A549 (cell line): ENCODE measurements around the gene EYA3. TPM values are rescaled to one million over a fixed set of nuclear protein-coding genes. Genes with fewer than 3 reads are reported as not detected.

ENCODE experiments used
- ATAC-seq, 2 experiments: fragments of 200-7000 bp in 1 of 2; fragments of >200 bp in 1 of 2; cut with Nextera tagmentation in 1 of 2; cut with Tn5 transposase in 1 of 2; 3 replicates each; pipeline versions ENCODE4 v1.8.0 to v1.9.1; 2018 to 2020; ENCODE audit warnings: mild to moderate bottlenecking in 1 of 2, moderate library complexity in 1 of 2
- CTCF ChIA-PET: fragments of 300-600 bp; sonication (Branson Sonifier 250); formaldehyde crosslinking; extraction: SDS; loops from one replicate; lab custom pipeline; 2021; ENCODE audit warnings: antibody characterized with exemption, inconsistent platforms; lab: Yijun Ruan, JAX
- POLR2A ChIA-PET: fragments of 350-600 bp; formaldehyde crosslinking; extraction: SDS; loops from one replicate; lab custom pipeline; 2021; ENCODE audit warnings: antibody characterized with exemption, inconsistent platforms; lab: Yijun Ruan, JAX
- DNase-seq, 2 experiments: peaks; one replicate each; pipeline versions ENCODE4 v3.0.0 to v3.0.0-alpha.2; 2011 to 2016; ENCODE audit warnings: low read depth in 1 of 2, low spot score in 1 of 2
- FAIRE-seq: peaks from 2 replicates; lab custom pipeline; 2011; peaks lifted over from hg19 to GRCh38; lab: Jason Lieb, UNC
- H3K27ac ChIP-seq, 2 experiments: fragments of >200 bp; sonication (Bioruptor Twin); formaldehyde crosslinking; 3 replicates each; pipeline ENCODE4 v1.5.1; 2016 to 2017
- H3K4me1 ChIP-seq: fragments of >200 bp; sonication (Bioruptor Twin); formaldehyde crosslinking; 3 replicates; pipeline ENCODE4 v1.6.1; 2016
- H3K4me2 ChIP-seq: fragments of >200 bp; sonication (Bioruptor Twin); formaldehyde crosslinking; 3 replicates; pipeline ENCODE4 v1.6.1; 2016
- H3K4me3 ChIP-seq: fragments of >200 bp; sonication (Bioruptor Twin); formaldehyde crosslinking; 3 replicates; pipeline ENCODE4 v1.5.1; 2016
- H3K9me3 ChIP-seq: fragments of >200 bp; sonication (Bioruptor Twin); formaldehyde crosslinking; 3 replicates; pipeline ENCODE4 v1.6.1; 2016
- ATOH8 ChIP-seq: fragments of 250-450 bp; sonication (Bioruptor Pico); IDR thresholded peaks from 2 replicates; pipeline ENCODE4 v1.5.0; 2020; ENCODE audit warnings: low read depth, mild to moderate bottlenecking, moderate library complexity
- CBX8 ChIP-seq: fragments of 200-600 bp; sonication (generic); IDR thresholded peaks from 2 replicates; pipeline ENCODE4 v1.6.1; 2016
- E2F6 ChIP-seq: IDR thresholded peaks from 2 replicates; pipeline ENCODE4 v1.6.1; 2012; ENCODE audit warnings: low read depth, borderline replicate concordance
- EHF ChIP-seq: fragments of 250-450 bp; sonication (Bioruptor Pico); IDR thresholded peaks from 2 replicates; pipeline ENCODE4 v1.5.0; 2020; ENCODE audit warnings: mild to moderate bottlenecking
- EP300 ChIP-seq, 2 experiments: fragments of >200 bp; sonication (Bioruptor Twin); formaldehyde crosslinking; IDR thresholded peaks; 2 replicates in 1 of 2; 3 replicates in 1 of 2; pipeline ENCODE4 v1.6.1; 2016 to 2017
- FOSL2 ChIP-seq, 2 experiments: fragments of 450-650 bp in 1 of 2; fragments of >200 bp in 1 of 2; sonication (Bioruptor Twin) in 1 of 2; formaldehyde crosslinking; IDR thresholded peaks; 2 replicates each; pipeline versions ENCODE4 v1.5.0 to v1.6.1; 2016 to 2020; ENCODE audit warnings: mild to moderate bottlenecking in 1 of 2, moderate library complexity in 1 of 2
- FOXS1 ChIP-seq: fragments of 250-450 bp; sonication (Bioruptor Pico); IDR thresholded peaks from 2 replicates; pipeline ENCODE4 v1.5.0; 2020; ENCODE audit warnings: mild to moderate bottlenecking, moderate library complexity
- HEYL ChIP-seq: fragments of 250-450 bp; sonication (Bioruptor Pico); IDR thresholded peaks from 2 replicates; pipeline ENCODE4 v1.8.0; 2021; ENCODE audit warnings: mild to moderate bottlenecking, moderate library complexity
- HMGXB4 ChIP-seq: fragments of 250-450 bp; sonication (Bioruptor Pico); IDR thresholded peaks from 2 replicates; pipeline ENCODE4 v1.5.0; 2021; ENCODE audit warnings: mild to moderate bottlenecking, moderate library complexity, borderline replicate concordance
- HOXB13 ChIP-seq: fragments of 250-450 bp; sonication (Bioruptor Pico); IDR thresholded peaks from 2 replicates; pipeline ENCODE4 v1.5.0; 2020; ENCODE audit warnings: low read depth, mild to moderate bottlenecking, moderate library complexity
- HOXB5 ChIP-seq: fragments of 250-450 bp; sonication (Bioruptor Pico); IDR thresholded peaks from 2 replicates; pipeline ENCODE4 v1.5.0; 2020; ENCODE audit warnings: mild to moderate bottlenecking, moderate library complexity
- JUNB ChIP-seq: fragments of >200 bp; sonication (Bioruptor Twin); formaldehyde crosslinking; IDR thresholded peaks from 2 replicates; pipeline ENCODE4 v1.6.1; 2016
- MAFK ChIP-seq: fragments of 450-650 bp; IDR thresholded peaks from 2 replicates; pipeline ENCODE4 v1.6.1; 2014; ENCODE audit not compliant: partially characterized antibody
- NPAS2 ChIP-seq: fragments of 250-450 bp; sonication (Bioruptor Pico); IDR thresholded peaks from 2 replicates; pipeline ENCODE4 v1.8.0; 2022; ENCODE audit warnings: mild to moderate bottlenecking, moderate library complexity, borderline replicate concordance
- RAD21 ChIP-seq, 2 experiments: fragments of >200 bp in 1 of 2; sonication (Bioruptor Twin) in 1 of 2; formaldehyde crosslinking in 1 of 2; IDR thresholded peaks in 1 of 2; conservative IDR thresholded peaks in 1 of 2; 2 replicates in 1 of 2; 3 replicates in 1 of 2; pipeline ENCODE4 v1.6.1; 2012 to 2018; ENCODE audit warnings: inconsistent platforms in 1 of 2
- RARB ChIP-seq: fragments of 250-450 bp; sonication (Bioruptor Pico); IDR thresholded peaks from 2 replicates; pipeline ENCODE4 v1.8.0; 2021; ENCODE audit warnings: mild to moderate bottlenecking, moderate library complexity
- RCOR1 ChIP-seq: fragments of 150-350 bp; IDR thresholded peaks from 2 replicates; pipeline ENCODE4 v1.6.1; 2014; ENCODE audit warnings: antibody characterized with exemption, low read length, low read depth
- RNF2 ChIP-seq: fragments of 200-600 bp; sonication (generic); IDR thresholded peaks from 2 replicates; pipeline ENCODE4 v1.6.1; 2016; ENCODE audit warnings: low read depth, mild to moderate bottlenecking, antibody characterized with exemption, moderate library complexity, borderline replicate concordance
- SMC3 ChIP-seq: fragments of >200 bp; sonication (Bioruptor Twin); formaldehyde crosslinking; IDR thresholded peaks from 3 replicates; pipeline ENCODE4 v1.6.1; 2018; ENCODE audit warnings: inconsistent platforms
- SREBF2 ChIP-seq: fragments of 450-650 bp; IDR thresholded peaks from 2 replicates; pipeline ENCODE4 v1.6.1; 2014; ENCODE audit warnings: mild to moderate bottlenecking, moderate library complexity
- TP53 ChIP-seq: fragments of 250-450 bp; sonication (Bioruptor Pico); IDR thresholded peaks from 2 replicates; pipeline ENCODE4 v1.5.0; 2021; ENCODE audit warnings: mild to moderate bottlenecking, moderate library complexity
- USF2 ChIP-seq: fragments of 450-650 bp; IDR thresholded peaks from 2 replicates; pipeline ENCODE4 v1.6.1; 2014; ENCODE audit warnings: antibody characterized with exemption
- ZC3H11A ChIP-seq: fragments of 450-650 bp; IDR thresholded peaks from 2 replicates; pipeline ENCODE4 v1.6.1; 2014; ENCODE audit warnings: antibody characterized with exemption, mild to moderate bottlenecking
- ZSCAN20 ChIP-seq: fragments of 250-450 bp; sonication (Bioruptor Pico); IDR thresholded peaks from 2 replicates; pipeline ENCODE4 v1.8.0; 2022; ENCODE audit warnings: mild to moderate bottlenecking, moderate library complexity
- WGBS: methylation state at CpG from one replicate; pipeline ENCODE4 v1.1.6; 2017; ENCODE audit errors: missing lambda C conversion rate; 5-methylcytosine and 5-hydroxymethylcytosine counted together
- polyA plus RNA-seq, 4 experiments: library from polyadenylated mRNA; depleted of rRNA in 3 of 4; stranded (reverse); fragments of >200 nt; fragmentation: RNase III in 1 of 4; extraction: RNeasy Plus Mini Kit Qiagen cat#74134 plus additional on column Dnase treatment in 1 of 4; gene quantifications; 2 replicates in 3 of 4; 3 replicates in 1 of 4; pipeline ENCODE4 v1.2.3, GENCODE V29; 2011 to 2017

Gene EYA3
- polyA plus RNA-seq, 2 of the 4 experiments (the other 2 are of a cell fraction), result 5.7 to 9.3 TPM

- Histone ChIP-seq H3K4me2 (no peak overlapping the region), H3K4me1 (peaks cover 17% of the 10 kb centered on the region; the same call in 2 of the 3 replicates), H3K27ac (no peak overlapping the region), H3K4me3 (no peak overlapping the region), H3K9me3 (no peaks in the 10 kb centered on the region)
- DNase-seq (no peak), FAIRE-seq (no peak), ATAC-seq (no peak)
- ChIA-PET CTCF (interaction anchor here (1.0 kb wide), 3 partner anchors 9 to 278 kb away, joined by 3 read pairs; no protein-coding TSS in a partner anchor), POLR2A (no interaction called here)
- 92% methylated on average over 4 of the region's 4 CpGs for WGBS
- TF ChIP-seq ATOH8 (CRISPR knock-in tag) (no peak), RAD21 (conservative IDR thresholded peaks at IDR 0.05 in 1 of 2, IDR thresholded peaks at IDR 0.05 in 1 of 2) (no peak), E2F6 (no peak), HMGXB4 (no peak), FOSL2 (IDR thresholded peaks at IDR 0.05) (no peak), FOSL2 (CRISPR knock-in tag; IDR thresholded peaks at IDR 0.05) (no peak), FOXS1 (CRISPR knock-in tag) (no peak), RNF2 (no peak), NPAS2 (no peak), ZC3H11A (no peak), RARB (no peak)
Measured at GRCh38 chr1:27931759-27932158, 156.7 kb downstream of the EYA3 start.

GRCh38 chr1:27931184-27931583 lies 157.2 kb downstream of the EYA3 start:
- CTCF ChIA-PET, result interaction anchor here (1.0 kb wide), 3 partner anchors 10 to 279 kb away, joined by 3 read pairs; no protein-coding TSS in a partner anchor
- ATAC-seq (no peak), DNase-seq (no peak), FAIRE-seq (no peak)
- 70% methylated on average over 6 of the region's 6 CpGs for WGBS
- Histone ChIP-seq H3K4me2 (no peak overlapping the region), H3K9me3 (no peaks in the 10 kb centered on the region), H3K4me3 (no peak overlapping the region), H3K27ac (no peak overlapping the region), H3K4me1 (peaks cover 17% of the 10 kb centered on the region; the same call in 2 of the 3 replicates)
- POLR2A ChIA-PET, result no interaction called here
- no peak for TF ChIP-seq TP53
- no peak for TF ChIP-seq HEYL (CRISPR knock-in tag)
- no peak for TF ChIP-seq MAFK
- no peak for TF ChIP-seq ZSCAN20 (CRISPR knock-in tag)
- TF ChIP-seq SREBF2, result no peak
- no peak for TF ChIP-seq ZC3H11A
- TF ChIP-seq FOSL2 (IDR thresholded peaks at IDR 0.05), result no peak
- no peak for TF ChIP-seq FOSL2 (CRISPR knock-in tag; IDR thresholded peaks at IDR 0.05)
- TF ChIP-seq FOXS1 (CRISPR knock-in tag), result no peak
- no peak for TF ChIP-seq CBX8
- TF ChIP-seq E2F6, result no peak
- no peak for TF ChIP-seq JUNB
- TF ChIP-seq HOXB13, result no peak
- TF ChIP-seq SMC3, result no peak
- no peak for TF ChIP-seq EHF
- no peak for TF ChIP-seq EP300 (IDR thresholded peaks at IDR 0.05)
- no peak for TF ChIP-seq HOXB5
- no peak for TF ChIP-seq USF2
- TF ChIP-seq RCOR1, result no peak
